ENCODE data around the gene GJD3.
A peak's percentile ranks its signal among the peaks of the same experiment; 100 is the strongest.

The GJD3 gene

DNA sequence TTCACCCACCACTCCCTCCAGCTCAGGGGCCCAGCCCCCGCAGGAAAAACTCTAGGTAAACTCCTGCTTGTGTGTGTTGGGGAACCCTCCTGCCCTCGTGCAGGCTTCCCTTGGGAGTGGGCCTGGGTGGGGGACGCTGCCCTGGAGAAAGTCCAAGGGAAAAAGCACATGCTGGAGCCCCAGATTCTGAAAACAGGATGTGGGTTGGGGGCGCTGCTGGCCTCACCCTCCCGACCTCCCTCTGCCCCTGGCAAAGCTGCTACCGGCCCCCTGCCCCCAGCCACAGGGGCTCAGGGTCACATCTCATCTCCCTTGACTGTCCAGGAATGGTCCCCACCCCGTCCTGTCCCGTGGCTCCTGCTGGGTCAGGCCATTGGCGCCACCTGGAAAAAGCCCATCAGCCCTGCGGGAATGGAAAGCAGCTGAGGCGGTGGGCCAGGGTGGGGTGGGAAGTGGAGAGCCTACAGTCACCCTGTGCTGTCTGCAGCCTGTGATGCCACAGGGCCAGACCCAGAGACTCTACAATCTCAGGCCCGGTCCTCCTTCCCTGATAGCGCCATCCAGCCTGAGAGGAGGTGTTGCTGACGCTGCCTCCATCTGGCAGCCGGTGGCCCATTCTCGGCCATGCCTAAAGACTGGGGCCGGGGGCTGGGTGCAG, 2.5 kb upstream of the GJD3 start:
- TF ChIP-seq, protein P1, sequence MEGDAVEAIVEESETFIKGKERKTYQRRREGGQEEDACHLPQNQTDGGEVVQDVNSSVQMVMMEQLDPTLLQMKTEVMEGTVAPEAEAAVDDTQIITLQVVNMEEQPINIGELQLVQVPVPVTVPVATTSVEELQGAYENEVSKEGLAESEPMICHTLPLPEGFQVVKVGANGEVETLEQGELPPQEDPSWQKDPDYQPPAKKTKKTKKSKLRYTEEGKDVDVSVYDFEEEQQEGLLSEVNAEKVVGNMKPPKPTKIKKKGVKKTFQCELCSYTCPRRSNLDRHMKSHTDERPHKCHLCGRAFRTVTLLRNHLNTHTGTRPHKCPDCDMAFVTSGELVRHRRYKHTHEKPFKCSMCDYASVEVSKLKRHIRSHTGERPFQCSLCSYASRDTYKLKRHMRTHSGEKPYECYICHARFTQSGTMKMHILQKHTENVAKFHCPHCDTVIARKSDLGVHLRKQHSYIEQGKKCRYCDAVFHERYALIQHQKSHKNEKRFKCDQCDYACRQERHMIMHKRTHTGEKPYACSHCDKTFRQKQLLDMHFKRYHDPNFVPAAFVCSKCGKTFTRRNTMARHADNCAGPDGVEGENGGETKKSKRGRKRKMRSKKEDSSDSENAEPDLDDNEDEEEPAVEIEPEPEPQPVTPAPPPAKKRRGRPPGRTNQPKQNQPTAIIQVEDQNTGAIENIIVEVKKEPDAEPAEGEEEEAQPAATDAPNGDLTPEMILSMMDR (conservative IDR thresholded peaks at IDR 0.05; ENCODE audit: low read depth) = no peak
- ChIA-PET CTCF (no interaction called here), POLR2A (ENCODE audit: low non-redundant PET) (no interaction called here)
- DNase-seq (ENCODE audit: low spot score) = no peak
- no peak overlapping the region for H3K27ac ChIP-seq

DNA sequence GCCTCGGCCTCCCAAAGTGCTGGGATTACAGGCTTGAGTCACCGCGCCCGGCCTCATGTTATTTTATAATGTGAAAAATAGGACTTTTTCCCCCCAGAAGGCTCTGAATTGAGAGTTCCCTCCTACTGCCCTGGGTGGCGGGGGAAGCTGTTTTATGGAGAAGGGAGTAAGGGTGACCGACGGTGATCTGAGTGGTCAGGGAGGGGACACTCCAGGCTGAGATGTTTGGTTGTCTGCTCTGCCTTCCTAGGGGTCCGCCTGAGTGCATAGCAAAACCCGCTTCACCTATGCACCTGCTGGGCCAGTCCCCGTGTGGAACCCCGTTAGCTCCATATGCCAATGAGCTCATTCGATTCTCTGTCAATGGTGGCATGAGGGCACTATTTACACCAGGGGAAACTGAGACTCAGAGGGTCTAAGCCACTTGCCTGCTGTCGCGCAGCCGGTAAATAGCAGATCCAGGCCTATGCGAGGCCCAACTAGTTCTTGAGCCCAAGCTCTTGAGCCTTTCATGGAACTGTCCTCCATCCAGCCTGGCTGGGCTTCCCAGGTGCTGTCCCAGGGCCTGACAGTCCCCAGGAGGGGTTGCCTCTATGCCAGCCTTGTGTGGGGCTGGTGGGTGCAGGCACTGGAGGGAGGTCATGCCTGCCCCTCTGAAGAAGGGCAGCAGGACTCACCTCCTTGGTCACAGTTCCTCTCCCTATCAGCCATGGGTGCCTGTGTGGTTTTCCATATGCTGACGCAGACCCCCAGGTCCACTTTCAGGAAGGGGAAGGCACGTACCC, 1.7 kb upstream of the GJD3 start:
- CTCF ChIA-PET = interaction anchor here (1.5 kb wide), 1 partner anchor 167 kb away, joined by 3 read pairs; no protein-coding TSS in a partner anchor
- no peak for DNase-seq (ENCODE audit: low spot score)
- TF ChIP-seq, protein P1 (conservative IDR thresholded peaks at IDR 0.05; ENCODE audit: low read depth) = no peak
- POLR2A ChIA-PET (ENCODE audit: low non-redundant PET) = interaction anchor here (0.6 kb wide), 1 partner anchor 82 kb away, joined by 3 read pairs; no protein-coding TSS in a partner anchor
- H3K27ac ChIP-seq = no peak overlapping the region

DNA sequence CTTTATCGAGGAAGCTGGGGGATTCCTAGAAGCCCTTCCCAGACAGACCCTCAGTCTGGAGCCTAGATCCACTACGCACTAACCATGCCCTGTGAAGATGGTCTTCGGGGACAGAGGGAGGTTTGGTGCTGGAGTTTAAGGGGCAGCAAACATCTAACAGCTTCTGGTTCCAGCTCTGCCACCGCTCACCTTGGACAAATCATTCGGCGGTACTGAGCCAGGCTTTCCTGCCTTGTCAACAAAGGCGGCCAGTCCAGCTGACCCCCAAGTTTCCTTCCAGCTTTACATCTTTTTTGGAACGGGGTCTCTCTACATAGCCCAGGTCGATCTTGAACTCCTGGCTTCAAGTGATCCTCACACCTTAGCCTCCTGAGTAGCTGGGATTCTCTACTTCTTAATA, 369 bp upstream of the GJD3 start:
- TF ChIP-seq, protein P1 (conservative IDR thresholded peaks at IDR 0.05; ENCODE audit: low read depth) = no peak
- H3K27ac ChIP-seq = no peak overlapping the region
- ChIA-PET POLR2A (ENCODE audit: low non-redundant PET) (interaction anchor here (0.6 kb wide), 1 partner anchor 198 kb away, joined by 3 read pairs; no protein-coding TSS in a partner anchor), CTCF (interaction anchor here (0.6 to 1.5 kb wide), 8 partner anchors 22 to 169 kb away, joined by 3 to 7 read pairs (median 4); partner anchors contain the start of gene TOP2A)
- DNase-seq (ENCODE audit: low spot score) = no peak

DNA sequence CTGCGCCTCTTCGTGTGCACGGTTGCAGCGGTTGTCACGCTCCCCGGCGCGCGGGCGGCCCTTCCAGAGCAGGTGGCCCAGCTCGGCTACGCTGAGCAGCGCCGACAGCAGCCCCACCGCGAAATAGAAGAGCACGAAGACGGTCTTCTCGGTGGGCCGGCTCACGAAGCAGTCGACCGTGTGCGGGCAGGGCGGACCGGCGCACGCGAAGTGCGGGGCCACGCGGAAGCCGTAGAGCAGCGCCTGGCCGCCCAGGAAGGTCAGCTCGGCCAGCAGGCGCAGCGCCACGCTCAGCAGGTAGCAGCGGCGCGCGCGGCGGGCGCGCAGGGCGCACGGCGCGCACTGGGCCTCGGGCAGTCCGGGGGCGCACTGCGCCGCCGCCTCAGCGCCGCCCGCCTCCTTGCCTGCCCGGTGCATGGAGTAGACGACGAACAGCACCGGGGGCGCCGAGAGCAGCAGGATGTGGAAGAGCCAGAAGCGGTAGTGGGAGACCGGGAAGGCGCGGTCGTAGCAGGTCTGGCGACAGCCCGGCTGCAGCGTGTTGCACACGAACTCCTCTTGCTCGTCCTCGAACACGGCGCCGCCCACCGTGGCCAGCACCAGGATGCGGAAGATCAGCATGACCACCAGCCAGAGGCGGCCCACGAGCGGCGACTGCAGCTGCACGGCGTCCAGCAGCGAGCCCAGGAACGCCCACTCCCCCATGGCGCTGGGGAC, 1.3 kb downstream of the GJD3 start:
- TF ChIP-seq, protein P1 (conservative IDR thresholded peaks at IDR 0.05; ENCODE audit: low read depth) = no peak
- ChIA-PET POLR2A (ENCODE audit: low non-redundant PET) (interaction anchor here (0.8 kb wide), 1 partner anchor 15 kb away, joined by 4 read pairs; no protein-coding TSS in a partner anchor), CTCF (interaction anchor here (0.6 to 1.1 kb wide), 2 partner anchors 14 to 170 kb away, joined by 3 to 8 read pairs; no protein-coding TSS in a partner anchor)
- DNase-seq (ENCODE audit: low spot score) = no peak
- no peak overlapping the region for H3K27ac ChIP-seq

DNA sequence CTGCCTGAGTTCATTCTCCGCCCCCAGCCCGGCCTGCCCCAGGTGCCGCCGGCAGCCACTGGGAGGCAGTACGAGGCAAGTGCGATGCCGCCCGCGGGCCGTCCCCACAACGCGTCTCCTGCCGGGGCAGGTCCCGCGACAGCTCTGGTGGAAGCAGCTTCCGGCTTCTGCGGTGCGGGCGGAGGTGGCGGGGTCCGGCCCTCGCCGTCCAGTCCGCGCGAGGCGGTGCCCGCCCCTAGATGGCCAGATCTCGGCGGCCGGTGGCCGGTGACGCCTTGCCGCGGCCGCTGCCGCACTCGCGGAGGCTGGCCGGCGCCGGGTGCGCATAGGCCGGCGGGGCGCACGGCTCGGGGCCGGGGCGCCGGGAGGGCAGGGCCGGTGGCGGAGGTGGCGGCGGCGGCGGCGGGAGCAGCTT, 1.8 kb downstream of the GJD3 start:
- TF ChIP-seq, protein P1 (conservative IDR thresholded peaks at IDR 0.05; ENCODE audit: low read depth) = peak; percentile 71
- H3K27ac ChIP-seq = no peak overlapping the region
- CTCF ChIA-PET = interaction anchor here (0.6 to 1.1 kb wide), 2 partner anchors 14 to 171 kb away, joined by 3 to 8 read pairs; no protein-coding TSS in a partner anchor
- POLR2A ChIA-PET (ENCODE audit: low non-redundant PET) = interaction anchor here (0.8 kb wide), 1 partner anchor 15 kb away, joined by 4 read pairs; no protein-coding TSS in a partner anchor
- peak; percentile 56 for DNase-seq (ENCODE audit: low spot score)
